Trophoblast cell (in vitro differentiated cells and primary cell): Measurements from ENCODE around the gene SHISA5.

Source experiments
- DNase-seq, 2 donors: peaks; one replicate each; pipeline ENCODE4 v3.0.0-alpha.2; 2016
- H2AFZ ChIP-seq: 2 replicates; pipeline ENCODE4 v1.6.1; 2013; ENCODE audit warnings: low read length, moderate library complexity, mild to moderate bottlenecking; ENCODE audit not compliant: insufficient read depth, poor library complexity
- H2AK5ac ChIP-seq: 2 replicates; pipeline ENCODE4 v1.6.1; 2013; ENCODE audit warnings: mild to moderate bottlenecking, low read length
- H2BK120ac ChIP-seq: 2 replicates; pipeline ENCODE4 v1.6.1; 2013; ENCODE audit warnings: low read length, mild to moderate bottlenecking, moderate library complexity; ENCODE audit not compliant: insufficient read depth, poor library complexity
- H2BK12ac ChIP-seq: 2 replicates; pipeline ENCODE4 v1.6.1; 2013; ENCODE audit warnings: mild to moderate bottlenecking, low read length, moderate library complexity
- H2BK5ac ChIP-seq: 2 replicates; pipeline ENCODE4 v1.6.1; 2013; ENCODE audit warnings: low read length, low read depth, moderate library complexity, mild to moderate bottlenecking; ENCODE audit not compliant: poor library complexity
- H3K14ac ChIP-seq: 2 replicates; pipeline ENCODE4 v1.6.1; 2013; ENCODE audit warnings: mild to moderate bottlenecking, low read length
- H3K18ac ChIP-seq: 2 replicates; pipeline ENCODE4 v1.6.1; 2013; ENCODE audit warnings: mild to moderate bottlenecking, low read length
- H3K23ac ChIP-seq: 2 replicates; pipeline ENCODE4 v1.6.1; 2013; ENCODE audit warnings: low read length
- H3K27ac ChIP-seq: 2 replicates; pipeline ENCODE4 v1.5.1; 2013; ENCODE audit warnings: low read depth, mild to moderate bottlenecking, inconsistent platforms, low read length, moderate library complexity
- H3K27me3 ChIP-seq: 2 replicates; pipeline ENCODE4 v1.6.1; 2013; ENCODE audit warnings: inconsistent platforms, mild to moderate bottlenecking, low read length, moderate library complexity; ENCODE audit not compliant: insufficient read depth
- H3K36me3 ChIP-seq, 2 experiments: 1 replicate in 1 of 2; 2 replicates in 1 of 2; pipeline ENCODE4 v1.6.1; 2013; ENCODE audit warnings: low read length in 2 of 2, mild to moderate bottlenecking in 2 of 2, moderate library complexity in 1 of 2; ENCODE audit not compliant: insufficient read depth in 2 of 2, control insufficient read depth in 1 of 2
- H3K4ac ChIP-seq: 2 replicates; pipeline ENCODE4 v1.6.1; 2013; ENCODE audit warnings: low read depth, mild to moderate bottlenecking, low read length, moderate library complexity
- H3K4me1 ChIP-seq, 2 experiments: 1 replicate in 1 of 2; 2 replicates in 1 of 2; pipeline ENCODE4 v1.6.1; 2013; ENCODE audit warnings: low read length in 2 of 2, mild to moderate bottlenecking in 2 of 2, moderate library complexity in 1 of 2; ENCODE audit not compliant: insufficient read depth in 2 of 2, control insufficient read depth in 1 of 2
- H3K4me2 ChIP-seq: 2 replicates; pipeline ENCODE4 v1.6.1; 2013; ENCODE audit warnings: inconsistent platforms, mild to moderate bottlenecking, low read length, moderate library complexity
- H3K4me3 ChIP-seq: 2 replicates; pipeline ENCODE4 v1.5.1; 2013; ENCODE audit warnings: mild to moderate bottlenecking, low read depth, low read length, inconsistent platforms
- H3K79me1 ChIP-seq: one replicate; pipeline ENCODE4 v1.6.1; 2013; ENCODE audit warnings: low read length
- H3K79me2 ChIP-seq: 2 replicates; pipeline ENCODE4 v1.6.1; 2013; ENCODE audit warnings: low read length, mild to moderate bottlenecking; ENCODE audit not compliant: control insufficient read depth, insufficient read depth, poor library complexity
- H3K9ac ChIP-seq: 2 replicates; pipeline ENCODE4 v1.6.1; 2013; ENCODE audit warnings: mild to moderate bottlenecking, low read length
- H3K9me3 ChIP-seq: 2 replicates; pipeline ENCODE4 v1.6.1; 2013; ENCODE audit warnings: low read depth, mild to moderate bottlenecking, control low read depth, inconsistent platforms, low read length; ENCODE audit not compliant: insufficient read depth
- H4K12ac ChIP-seq: 2 replicates; pipeline ENCODE4 v1.6.1; 2013; ENCODE audit warnings: low read depth, mild to moderate bottlenecking, low read length, moderate library complexity
- H4K8ac ChIP-seq: 2 replicates; pipeline ENCODE4 v1.6.1; 2013; ENCODE audit warnings: low read depth, mild to moderate bottlenecking, low read length, moderate library complexity
- H4K91ac ChIP-seq: one replicate; pipeline ENCODE4 v1.6.1; 2013; ENCODE audit warnings: low read depth, mild to moderate bottlenecking, low read length, moderate library complexity
- WGBS: extraction: QIAGEN DNeasy Blood & Tissue Kit; methylation state at CpG from one replicate; pipeline ENCODE4 v1.1.7; 2013; ENCODE audit warnings: missing lambda C conversion rate; ENCODE audit not compliant: insufficient read length, insufficient coverage; ENCODE audit errors: extremely low coverage; 5-methylcytosine and 5-hydroxymethylcytosine counted together

The SHISA5 gene

GRCh38 chr3:48519277-48519643 is 15.3 kb upstream of the SHISA5 start:
- H3K36me3 ChIP-seq = peaks cover 27 to 40% of the 10 kb centered on the region in 2 experiments
- H3K14ac ChIP-seq = no peak overlapping the region
- H3K4me3 ChIP-seq = no peak overlapping the region
- no peak overlapping the region for H4K8ac ChIP-seq
- H3K9ac ChIP-seq = no peak overlapping the region
- no peaks in the 10 kb centered on the region for H3K9me3 ChIP-seq
- no peak overlapping the region for H2BK120ac ChIP-seq
- H3K4ac ChIP-seq = no peak overlapping the region
- no peak overlapping the region for H2BK5ac ChIP-seq
- no peak overlapping the region for H4K91ac ChIP-seq
- no peak overlapping the region for H3K18ac ChIP-seq
- H3K4me2 ChIP-seq = no peak overlapping the region
- H2BK12ac ChIP-seq = no peak overlapping the region
- no peaks in the 10 kb centered on the region for H3K79me1 ChIP-seq
- DNase-seq = no peak
- H3K27me3 ChIP-seq = no peaks in the 10 kb centered on the region
- H3K79me2 ChIP-seq = no peaks in the 10 kb centered on the region
- no peak overlapping the region for H2AK5ac ChIP-seq
- no peaks in the 10 kb centered on the region for H3K4me1 ChIP-seq
- no peak overlapping the region for H2AFZ ChIP-seq
- no peak overlapping the region for H3K27ac ChIP-seq
- H3K23ac ChIP-seq = no peak overlapping the region
- WGBS = no CpG with 5 or more reads among the region's 9 CpGs
- no peak overlapping the region for H4K12ac ChIP-seq

GRCh38 chr3:48518638-48519276 is 14.8 kb upstream of the SHISA5 start:
- H2AFZ ChIP-seq = no peak overlapping the region
- WGBS = no CpG with 5 or more reads among the region's 12 CpGs
- H4K12ac ChIP-seq = no peak overlapping the region
- H3K27me3 ChIP-seq = no peaks in the 10 kb centered on the region
- no peak overlapping the region for H4K8ac ChIP-seq
- H3K4me3 ChIP-seq = no peak overlapping the region
- H3K14ac ChIP-seq = no peak overlapping the region
- H2AK5ac ChIP-seq = no peak overlapping the region
- no peaks in the 10 kb centered on the region for H3K79me2 ChIP-seq
- no peak overlapping the region for H3K27ac ChIP-seq
- DNase-seq = no peak
- peaks cover 25 to 37% of the 10 kb centered on the region in 2 experiments for H3K36me3 ChIP-seq
- no peak overlapping the region for H2BK5ac ChIP-seq
- no peaks in the 10 kb centered on the region for H3K4me1 ChIP-seq
- no peak overlapping the region for H3K4ac ChIP-seq
- H3K18ac ChIP-seq = no peak overlapping the region
- H3K9me3 ChIP-seq = no peaks in the 10 kb centered on the region
- no peak overlapping the region for H3K23ac ChIP-seq
- H3K79me1 ChIP-seq = no peaks in the 10 kb centered on the region
- H2BK120ac ChIP-seq = no peak overlapping the region
- no peak overlapping the region for H4K91ac ChIP-seq
- peak overlapping the region; percentile 0 for H3K9ac ChIP-seq
- no peak overlapping the region for H2BK12ac ChIP-seq
- no peak overlapping the region for H3K4me2 ChIP-seq

- Histone ChIP-seq H3K27ac (no peak overlapping the region), H2AFZ (no peak overlapping the region), H3K9me3 (no peaks in the 10 kb centered on the region), H4K8ac (no peak overlapping the region), H2BK12ac (no peak overlapping the region), H3K4ac (no peak overlapping the region), H3K79me2 (no peaks in the 10 kb centered on the region), H3K9ac (no peak overlapping the region), H2AK5ac (no peak overlapping the region), H2BK120ac (no peak overlapping the region), H3K18ac (no peak overlapping the region), H3K36me3 (peaks cover 21 to 32% of the 10 kb centered on the region in 2 experiments), H2BK5ac (no peak overlapping the region), H3K79me1 (no peaks in the 10 kb centered on the region), H3K4me3 (no peak overlapping the region), H3K27me3 (no peaks in the 10 kb centered on the region), H4K91ac (no peak overlapping the region), H4K12ac (no peak overlapping the region), H3K4me1 (no peaks in the 10 kb centered on the region), H3K14ac (no peak overlapping the region), H3K4me2 (no peak overlapping the region), H3K23ac (no peak overlapping the region)
- WGBS = no CpG with 5 or more reads among the region's 6 CpGs
- DNase-seq = no peak
Measured at GRCh38 chr3:48518069-48518468, 14.1 kb upstream of the SHISA5 start.

- Histone ChIP-seq H4K91ac (no peak overlapping the region), H3K4me3 (no peak overlapping the region), H2AK5ac (no peak overlapping the region), H2BK120ac (no peak overlapping the region), H3K79me2 (no peaks in the 10 kb centered on the region), H3K36me3 (peaks cover 18 to 24% of the 10 kb centered on the region in 2 experiments), H3K14ac (no peak overlapping the region), H3K27ac (no peak overlapping the region), H3K9ac (no peak overlapping the region), H3K9me3 (no peaks in the 10 kb centered on the region), H3K18ac (no peak overlapping the region), H2BK12ac (no peak overlapping the region), H3K79me1 (no peaks in the 10 kb centered on the region), H2AFZ (no peak overlapping the region), H3K23ac (no peak overlapping the region), H3K4ac (no peak overlapping the region), H4K12ac (no peak overlapping the region), H3K4me1 (no peaks in the 10 kb centered on the region), H3K4me2 (no peak overlapping the region), H4K8ac (no peak overlapping the region), H2BK5ac (no peak overlapping the region), H3K27me3 (no peaks in the 10 kb centered on the region)
- no CpG with 5 or more reads among the region's 8 CpGs for WGBS
- no peak for DNase-seq
Measured at GRCh38 chr3:48516571-48516970, 12.6 kb upstream of the SHISA5 start.
